Activated naive CD8-positive, alpha-beta T cell treated with anti-CD3 and anti-CD28 coated beads, Interleukin-2, amount 10 ng/mL, durations not matched to agents 7 days and 5 days (primary cell): ENCODE data around the gene ZNRF1. TPM values are rescaled to one million over a fixed set of nuclear protein-coding genes. Genes with fewer than 3 reads are reported as not detected.
"Not testable (repeated sequence)": the region's sequence is repeated elsewhere in the genome, so short reads cannot be mapped to it uniquely, and the experiment has no call there.

Experiments
- ATAC-seq: fragments of 150-1000 bp; cut with Tn5 transposase; one replicate; pipeline ENCODE4 v1.10.0; 2021; ENCODE audit warnings: low read depth, moderate library complexity
- POLR2A ChIA-PET: fragments of 350-600 bp; sonication (Branson Sonifier 250); formaldehyde crosslinking; loops from one replicate; lab custom pipeline; 2021; ENCODE audit warnings: antibody characterized with exemption; lab: Charles Lee
- DNase-seq: peaks from one replicate; pipeline ENCODE4 v3.0.0; 2021
- H3K27ac Mint-ChIP-seq: one replicate; pipeline ENCODE4 v1.8.0; 2022; ENCODE audit warnings: mild to moderate bottlenecking, mixed read lengths
- H3K27me3 Mint-ChIP-seq: one replicate; pipeline ENCODE4 v1.8.0; 2022; ENCODE audit warnings: mild to moderate bottlenecking, moderate library complexity, mixed read lengths
- H3K36me3 Mint-ChIP-seq: one replicate; pipeline ENCODE4 v1.8.0; 2021; ENCODE audit warnings: mild to moderate bottlenecking, mixed read lengths
- H3K4me1 Mint-ChIP-seq: one replicate; pipeline ENCODE4 v1.8.0; 2021; ENCODE audit warnings: mixed read lengths
- H3K4me3 Mint-ChIP-seq: one replicate; pipeline ENCODE4 v1.8.0; 2022; ENCODE audit warnings: mild to moderate bottlenecking, moderate library complexity, mixed read lengths
- H3K9me3 Mint-ChIP-seq: one replicate; pipeline ENCODE4 v1.8.0; 2021; ENCODE audit warnings: mixed read lengths
- total RNA-seq, 2 experiments: library from RNA; stranded (reverse); gene quantifications; one replicate each; pipeline ENCODE4 v1.2.3, GENCODE V29; 2021

The ZNRF1 gene
- total RNA-seq, 2 experiments from 2014 or later: 8.2 to 9.0 TPM

DNA sequence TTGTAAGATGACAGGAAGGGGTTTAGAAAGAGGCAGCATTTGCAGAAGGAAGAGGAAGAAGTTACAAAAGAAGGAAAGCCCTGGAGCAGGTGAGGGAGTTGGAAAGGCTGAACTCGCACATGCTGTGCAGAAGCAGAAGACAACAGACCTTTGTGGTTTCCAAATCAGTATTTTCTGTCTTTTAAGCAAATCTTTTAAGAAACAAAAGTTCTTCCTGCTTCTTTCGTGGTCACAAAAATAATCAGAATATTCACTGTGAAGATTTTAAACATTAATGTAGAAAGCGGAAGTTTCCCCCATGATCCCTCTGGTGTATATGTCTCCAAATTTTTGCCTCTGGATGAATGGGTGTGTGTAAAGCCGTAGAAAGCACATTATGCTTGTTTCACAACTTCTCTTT, 25.8 kb downstream of the ZNRF1 start:
- Mint-ChIP-seq H3K4me3 (no peak overlapping the region), H3K4me1 (peaks cover 7% of the 10 kb centered on the region), H3K27me3 (no peaks in the 10 kb centered on the region), H3K9me3 (peaks cover 12% of the 10 kb centered on the region), H3K27ac (no peak overlapping the region), H3K36me3 (peaks cover 18% of the 10 kb centered on the region)
- POLR2A ChIA-PET: no interaction called here
- DNase-seq (no peak), ATAC-seq (no peak)

DNA sequence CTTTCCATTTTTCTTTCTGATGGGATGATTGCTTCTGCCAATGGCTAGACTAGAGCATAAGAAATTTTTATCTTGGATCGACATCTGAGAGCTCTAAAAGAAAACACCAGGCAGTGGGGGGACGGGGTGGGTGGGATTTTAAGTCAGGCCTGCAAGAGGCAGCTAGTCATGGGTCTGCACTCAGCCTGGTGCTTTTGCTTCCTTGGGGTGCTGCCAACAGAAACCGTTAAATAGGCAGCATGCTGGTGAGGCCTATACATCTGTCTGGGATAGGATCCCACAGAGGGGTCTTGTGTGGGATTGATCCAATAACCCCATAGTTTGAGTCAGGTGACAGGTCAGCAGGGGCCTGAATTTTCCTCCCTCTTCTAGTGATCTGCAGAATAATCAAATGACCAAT, 26.9 kb downstream of the ZNRF1 start:
- Mint-ChIP-seq H3K4me1 (peaks cover 10% of the 10 kb centered on the region), H3K36me3 (peaks cover 17% of the 10 kb centered on the region), H3K4me3 (no peak overlapping the region), H3K9me3 (peaks cover 10% of the 10 kb centered on the region), H3K27ac (no peak overlapping the region), H3K27me3 (no peaks in the 10 kb centered on the region)
- ATAC-seq (no peak), DNase-seq (no peak)
- POLR2A ChIA-PET: no interaction called here

DNA sequence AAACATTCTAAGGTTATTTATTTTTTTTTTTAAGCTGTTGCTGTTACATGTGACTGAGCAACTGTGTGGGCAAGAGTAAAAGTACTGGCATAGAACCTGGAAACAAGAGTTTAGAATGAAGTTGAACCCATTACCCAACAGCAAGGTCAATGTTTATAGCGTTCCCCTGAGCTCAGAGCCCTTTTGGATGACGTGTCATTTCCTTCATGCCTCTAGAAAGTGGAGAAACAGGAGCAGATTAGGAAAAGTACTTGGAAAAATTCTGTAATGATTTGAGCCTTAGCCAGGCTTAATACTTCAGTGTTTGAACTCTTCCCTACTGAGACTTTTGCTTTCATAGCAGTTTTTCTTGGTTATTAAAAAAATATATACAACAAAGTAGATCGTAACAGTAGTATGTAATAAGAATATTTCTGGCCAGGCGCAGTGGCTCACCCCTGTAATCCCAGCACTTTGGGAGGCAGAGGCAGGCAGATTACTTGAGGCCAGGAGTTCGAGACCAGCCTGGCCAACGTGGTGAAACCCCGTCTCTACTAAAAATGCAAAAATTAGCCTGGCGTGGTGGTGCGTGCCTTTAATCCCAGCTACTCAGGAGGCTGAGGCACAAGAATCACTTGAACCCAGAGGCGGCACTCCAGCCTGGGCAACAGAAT, 27.5 kb downstream of the ZNRF1 start:
- peaks cover 11% of the 10 kb centered on the region for H3K36me3 Mint-ChIP-seq
- H3K9me3 Mint-ChIP-seq, ATAC-seq, H3K27me3 Mint-ChIP-seq, DNase-seq, H3K4me1 Mint-ChIP-seq, H3K4me3 Mint-ChIP-seq, POLR2A ChIA-PET, H3K27ac Mint-ChIP-seq: not testable (repeated sequence)

DNA sequence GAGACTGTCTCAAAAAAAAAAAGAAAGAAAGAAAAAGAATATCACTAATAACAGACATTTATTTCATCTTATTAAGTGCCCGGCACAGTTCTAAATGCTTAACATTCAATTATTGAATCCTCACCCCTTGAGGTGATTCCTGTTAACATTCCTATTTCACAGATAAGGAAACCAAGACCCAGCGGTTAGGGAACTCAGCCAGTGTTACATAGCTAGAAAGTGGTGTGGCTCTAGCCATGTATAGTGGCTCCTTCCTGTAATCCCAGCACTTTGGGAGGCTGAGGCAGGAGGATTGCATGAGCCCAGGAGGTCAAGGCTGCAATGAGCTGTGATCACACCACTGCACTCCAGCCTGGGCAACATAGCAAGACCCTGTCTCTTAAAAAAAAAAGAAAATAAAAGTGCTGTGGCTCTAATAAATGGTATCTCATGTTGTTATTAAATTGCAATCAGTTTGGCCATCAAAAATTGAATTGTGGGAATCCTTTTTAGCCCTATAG, 28.1 kb downstream of the ZNRF1 start:
- H3K36me3 Mint-ChIP-seq: peaks cover 7% of the 10 kb centered on the region
- H3K4me3 Mint-ChIP-seq: no peak overlapping the region
- H3K9me3 Mint-ChIP-seq: peaks cover 4% of the 10 kb centered on the region
- DNase-seq (no peak), ATAC-seq (no peak)
- peaks cover 10% of the 10 kb centered on the region for H3K4me1 Mint-ChIP-seq
- POLR2A ChIA-PET: no interaction called here
- H3K27ac Mint-ChIP-seq: no peak overlapping the region
- no peaks in the 10 kb centered on the region for H3K27me3 Mint-ChIP-seq

DNA sequence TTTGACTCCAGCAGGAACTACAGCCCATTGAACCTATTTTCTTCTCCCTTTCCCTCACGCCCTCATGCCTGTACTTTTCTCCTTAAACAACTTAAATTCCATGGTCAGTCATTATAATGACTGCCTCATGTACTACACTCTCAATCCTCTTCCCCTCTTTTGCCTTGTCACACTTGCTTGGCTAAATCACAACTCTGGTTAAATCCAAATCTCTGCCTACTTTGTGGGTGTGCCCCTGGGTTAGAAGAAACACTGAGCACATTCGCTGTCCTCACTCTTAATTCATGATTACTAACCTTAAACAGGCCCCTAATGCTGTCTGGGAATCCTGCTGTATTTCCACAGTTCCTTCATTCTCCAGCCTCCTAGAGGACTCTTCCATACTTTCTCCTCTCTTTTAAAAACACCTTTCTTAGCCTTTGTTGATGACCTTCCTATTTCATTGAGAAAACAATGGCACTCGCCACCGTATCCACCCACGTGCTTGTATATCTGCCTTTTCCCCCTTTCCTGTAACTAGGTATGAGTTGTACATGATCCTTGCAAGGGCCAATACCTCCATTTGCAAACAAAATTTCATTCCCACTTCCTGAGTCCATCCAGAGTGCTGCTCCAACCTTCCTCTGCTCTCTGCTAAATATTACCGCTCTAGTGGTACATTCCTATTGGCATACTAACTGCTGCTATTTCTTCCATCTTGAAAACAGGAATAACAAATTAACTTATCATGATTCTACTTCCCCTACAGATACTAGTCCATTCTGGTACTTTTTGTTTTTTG, 28.9 kb downstream of the ZNRF1 start:
- DNase-seq (no peak), ATAC-seq (no peak)
- no peak overlapping the region for H3K4me3 Mint-ChIP-seq
- POLR2A ChIA-PET: no interaction called here
- peaks cover 10% of the 10 kb centered on the region for H3K4me1 Mint-ChIP-seq
- peaks cover 2% of the 10 kb centered on the region for H3K9me3 Mint-ChIP-seq
- no peak overlapping the region for H3K27ac Mint-ChIP-seq
- peaks cover 5% of the 10 kb centered on the region for H3K36me3 Mint-ChIP-seq
- H3K27me3 Mint-ChIP-seq: no peaks in the 10 kb centered on the region

DNA sequence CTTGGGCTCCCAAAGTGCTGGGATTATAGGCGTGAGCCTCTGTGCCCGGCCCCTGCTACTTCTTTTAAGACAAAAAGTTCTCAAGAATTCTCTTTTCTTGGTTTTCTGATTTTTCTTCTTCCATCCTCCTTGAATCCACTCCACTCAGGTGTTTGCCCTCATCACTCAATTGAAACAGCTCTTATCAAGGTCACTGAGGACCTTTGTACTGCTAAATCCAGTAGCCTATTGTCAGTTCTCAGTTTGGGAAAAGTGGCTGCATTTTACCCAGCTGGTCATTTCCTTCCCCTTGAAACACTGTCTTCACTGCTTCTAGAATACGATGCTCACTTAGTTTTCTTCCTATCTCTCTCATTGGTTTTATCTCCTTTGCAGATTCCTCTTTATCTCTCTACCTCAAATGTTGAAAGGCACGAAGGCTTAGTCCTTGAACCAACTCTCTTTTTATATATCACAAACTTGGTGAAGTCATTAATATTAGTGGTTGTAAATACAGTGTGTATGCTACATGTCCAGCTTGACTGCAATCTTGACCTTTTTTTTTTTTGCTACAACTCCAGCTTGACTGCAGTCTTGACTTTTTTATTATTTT, 29.8 kb downstream of the ZNRF1 start:
- H3K4me1 Mint-ChIP-seq: peaks cover 10% of the 10 kb centered on the region
- no peak overlapping the region for H3K4me3 Mint-ChIP-seq
- H3K27me3 Mint-ChIP-seq: no peaks in the 10 kb centered on the region
- ATAC-seq (no peak), DNase-seq (no peak)
- H3K9me3 Mint-ChIP-seq: no peaks in the 10 kb centered on the region
- peaks cover 1% of the 10 kb centered on the region for H3K36me3 Mint-ChIP-seq
- POLR2A ChIA-PET: no interaction called here
- no peak overlapping the region for H3K27ac Mint-ChIP-seq

DNA sequence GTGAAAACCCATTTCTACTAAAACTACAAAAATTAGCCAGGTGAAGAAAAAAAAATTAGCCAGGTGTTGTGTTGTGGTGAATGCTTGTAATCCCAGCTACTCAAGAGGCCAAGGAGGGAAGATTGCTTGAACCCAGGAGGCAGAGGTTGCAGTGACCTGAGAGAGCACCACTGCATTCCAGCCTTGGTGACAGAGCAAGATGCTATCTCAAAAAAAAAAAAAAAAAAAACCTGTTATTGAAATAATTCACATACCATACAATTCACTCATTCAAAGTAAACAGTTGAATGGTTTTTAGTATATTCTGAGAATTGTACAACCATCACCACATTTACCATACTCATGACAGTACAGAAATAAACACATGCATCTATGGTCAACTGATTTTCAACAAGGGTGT, 31.0 kb downstream of the ZNRF1 start:
- POLR2A ChIA-PET: no interaction called here
- peaks cover 2% of the 10 kb centered on the region for H3K27me3 Mint-ChIP-seq
- ATAC-seq: no peak
- peaks cover 1% of the 10 kb centered on the region for H3K36me3 Mint-ChIP-seq
- DNase-seq: no peak
- peaks cover 3% of the 10 kb centered on the region for H3K4me1 Mint-ChIP-seq
- H3K4me3 Mint-ChIP-seq: no peak overlapping the region
- H3K9me3 Mint-ChIP-seq: no peaks in the 10 kb centered on the region
- H3K27ac Mint-ChIP-seq: no peak overlapping the region

DNA sequence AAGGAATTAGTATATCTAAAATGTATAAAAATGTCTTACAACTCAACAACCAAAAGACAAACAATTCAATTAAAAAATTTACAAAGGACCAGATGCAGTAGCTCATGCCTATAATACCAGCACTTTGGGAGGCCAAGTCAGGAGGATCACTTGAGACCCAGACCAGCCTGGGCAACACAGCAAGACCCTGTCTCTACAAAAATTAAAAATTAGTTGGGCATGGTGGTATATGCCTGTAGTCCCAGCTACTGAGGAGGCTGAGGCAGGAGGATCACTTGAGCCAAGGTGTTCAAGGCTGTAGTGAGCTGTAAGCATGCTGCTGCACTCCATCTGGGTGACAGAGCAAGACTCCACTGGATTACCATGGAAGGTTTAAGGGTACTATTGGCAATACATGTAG, 33.8 kb downstream of the ZNRF1 start:
- Mint-ChIP-seq H3K4me3 (no peak overlapping the region), H3K4me1 (peaks cover 3% of the 10 kb centered on the region), H3K9me3 (peaks cover 4% of the 10 kb centered on the region), H3K27ac (no peak overlapping the region), H3K27me3 (peaks cover 2% of the 10 kb centered on the region), H3K36me3 (peaks cover 11% of the 10 kb centered on the region)
- POLR2A ChIA-PET: no interaction called here
- ATAC-seq (no peak), DNase-seq (no peak)

DNA sequence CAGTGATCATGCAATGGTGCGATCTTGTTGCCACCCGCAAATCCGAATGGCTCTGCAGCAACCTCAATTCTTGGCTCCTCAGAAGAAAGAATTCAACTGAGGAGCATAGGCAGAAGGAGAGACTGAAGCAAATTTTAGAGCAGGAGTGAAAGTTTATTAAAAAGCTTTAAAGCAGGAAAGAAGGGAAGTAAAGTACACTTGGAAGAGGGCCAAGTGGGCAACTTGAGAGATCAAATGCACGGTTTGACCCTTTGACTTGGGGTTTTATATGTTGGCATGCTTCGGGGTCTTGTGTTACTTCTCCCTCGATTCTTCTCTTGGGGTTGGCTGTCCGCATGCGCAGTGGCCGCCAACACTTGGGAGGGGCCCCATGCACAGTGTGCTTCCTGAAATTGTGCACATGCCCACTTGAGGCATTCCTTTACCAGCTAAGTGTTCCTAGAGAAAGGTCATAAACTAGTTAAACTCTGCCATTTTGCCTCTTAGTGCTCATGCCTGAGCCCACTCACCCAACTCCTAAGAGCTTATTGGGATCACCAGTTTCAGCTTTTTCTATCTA, 36.7 kb downstream of the ZNRF1 start:
- ATAC-seq (no peak), DNase-seq (no peak)
- H3K4me3 Mint-ChIP-seq: no peak overlapping the region
- H3K36me3 Mint-ChIP-seq: peaks cover 15% of the 10 kb centered on the region
- H3K27me3 Mint-ChIP-seq: peaks cover 2% of the 10 kb centered on the region
- peaks cover under 1% of the 10 kb centered on the region for H3K4me1 Mint-ChIP-seq
- POLR2A ChIA-PET: no interaction called here
- peaks cover 12% of the 10 kb centered on the region for H3K9me3 Mint-ChIP-seq
- no peak overlapping the region for H3K27ac Mint-ChIP-seq

DNA sequence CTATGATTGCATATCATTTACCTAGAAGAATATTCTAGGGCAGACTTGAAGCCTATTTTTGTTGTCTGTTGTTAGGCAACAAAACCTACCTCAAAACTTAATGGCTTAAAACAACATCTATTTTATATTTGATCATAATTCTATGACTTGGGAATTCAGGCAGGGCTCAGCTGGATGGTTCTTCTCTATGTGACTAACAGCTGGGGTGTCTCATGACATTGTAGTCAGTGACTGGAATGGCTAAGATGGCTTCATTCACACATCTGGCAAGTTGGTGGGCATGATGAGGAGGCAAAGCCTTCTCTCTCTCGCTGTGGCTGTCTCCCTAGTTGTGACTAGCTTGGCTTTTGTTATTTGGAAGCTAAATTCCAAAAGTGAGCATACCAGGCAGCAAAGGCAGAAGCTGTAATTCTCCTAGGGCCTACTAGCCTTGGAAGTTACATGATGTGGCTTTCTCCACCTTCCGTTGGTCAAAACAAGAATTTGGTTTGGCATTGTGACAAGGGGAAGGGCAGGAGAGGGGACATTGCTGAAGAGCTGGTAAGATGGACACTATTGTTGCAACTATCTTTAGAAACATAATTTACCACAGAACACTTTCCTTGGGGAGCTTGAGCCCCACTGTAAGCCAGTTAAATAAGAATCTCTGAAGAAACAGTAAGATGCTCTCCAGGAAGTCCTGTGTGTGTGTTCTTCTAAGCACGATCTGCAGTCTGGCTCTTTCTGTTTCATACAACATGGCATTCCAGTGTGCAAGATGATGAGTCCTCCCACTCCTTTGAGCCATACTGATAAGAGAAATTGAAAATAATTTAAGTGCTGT, 39.4 kb downstream of the ZNRF1 start:
- Mint-ChIP-seq H3K27me3 (peaks cover 2% of the 10 kb centered on the region), H3K4me3 (no peak overlapping the region), H3K9me3 (peaks cover 12% of the 10 kb centered on the region), H3K27ac (no peak overlapping the region), H3K4me1 (peaks cover 1% of the 10 kb centered on the region), H3K36me3 (peaks cover 14% of the 10 kb centered on the region)
- POLR2A ChIA-PET: no interaction called here
- ATAC-seq (no peak), DNase-seq (no peak)

DNA sequence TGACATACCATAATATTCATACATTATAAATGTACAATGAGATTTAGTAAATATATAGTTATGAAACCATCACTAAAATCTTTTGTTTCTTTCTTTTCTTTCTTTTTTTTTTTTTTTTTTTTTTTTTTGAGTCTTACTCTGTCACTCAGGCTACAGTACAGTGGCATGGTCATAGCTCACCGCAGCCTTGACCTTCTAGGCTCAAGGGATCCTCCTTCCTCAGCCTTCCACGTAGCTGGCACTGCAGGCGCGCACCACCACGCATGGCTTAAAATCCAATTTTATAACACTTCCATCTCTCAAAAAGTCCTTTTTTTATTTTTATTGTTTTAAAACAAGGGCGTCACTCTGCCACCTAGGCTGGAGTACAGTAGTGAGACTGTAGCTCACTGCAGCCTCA, 41.1 kb downstream of the ZNRF1 start:
- H3K27ac Mint-ChIP-seq: no peak overlapping the region

DNA sequence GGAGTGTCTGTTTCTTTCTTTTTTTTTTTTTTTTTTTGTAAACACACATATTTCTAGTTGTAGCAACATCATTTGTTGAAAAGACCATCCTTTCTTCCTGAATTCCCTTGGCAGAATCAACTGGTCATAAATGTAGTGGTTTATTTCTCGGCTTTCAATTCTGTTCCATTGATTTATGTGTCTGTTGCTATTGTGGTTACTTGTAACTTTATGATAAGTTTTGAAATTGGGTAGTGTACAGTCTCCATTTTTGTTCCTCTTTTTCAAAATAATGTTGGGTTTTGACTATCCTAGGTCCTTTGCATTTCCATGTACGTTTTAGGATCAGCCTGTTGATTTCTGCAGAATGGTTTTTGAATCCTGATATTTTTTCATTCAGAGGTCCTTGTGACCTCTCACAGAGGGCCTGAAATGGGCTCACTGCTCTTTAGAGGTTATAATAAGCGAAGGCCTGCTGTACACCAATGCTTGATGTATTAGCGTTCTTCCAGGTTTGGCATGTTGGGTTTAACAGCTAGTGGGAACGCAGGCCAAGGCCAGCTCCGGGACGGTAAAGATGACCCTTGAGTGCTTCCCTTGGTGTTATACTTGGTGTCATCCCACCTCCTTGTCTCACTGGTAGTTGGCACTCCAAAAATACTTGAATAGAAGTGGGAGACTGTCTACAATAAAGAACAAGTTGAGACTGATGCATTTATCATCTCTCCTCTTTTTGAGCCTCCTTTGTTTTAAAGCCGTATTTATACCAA, 43.8 kb downstream of the ZNRF1 start:
- no peak for DNase-seq
- Mint-ChIP-seq H3K9me3 (peaks cover 8% of the 10 kb centered on the region), H3K4me3 (no peak overlapping the region), H3K4me1 (peaks cover 1% of the 10 kb centered on the region), H3K27ac (no peak overlapping the region), H3K36me3 (peaks cover 5% of the 10 kb centered on the region), H3K27me3 (no peaks in the 10 kb centered on the region)
- POLR2A ChIA-PET: no interaction called here
- no peak for ATAC-seq

More for the DNA sequence above, 41.1 kb downstream of the ZNRF1 start:
- no peak for DNase-seq
- H3K36me3 Mint-ChIP-seq: peaks cover 14% of the 10 kb centered on the region
- no peak overlapping the region for H3K4me3 Mint-ChIP-seq
- ATAC-seq: no peak
- H3K27me3 Mint-ChIP-seq: no peaks in the 10 kb centered on the region
- POLR2A ChIA-PET: no interaction called here
- peaks cover 1% of the 10 kb centered on the region for H3K4me1 Mint-ChIP-seq
- peaks cover 12% of the 10 kb centered on the region for H3K9me3 Mint-ChIP-seq
